Endothelial cell of umbilical vein (primary cell): ENCODE measurements around the gene POMC. TPM values are rescaled to one million over a fixed set of nuclear protein-coding genes. Genes with fewer than 3 reads are reported as not detected.
"Not testable (repeated sequence)": the region's sequence is repeated elsewhere in the genome, so short reads cannot be mapped to it uniquely, and the experiment has no call there.

Source experiments
- BruUV-seq: library from RNA; stranded (reverse); fragments of 400-500 nt; replicated peaks from 2 replicates; lab custom pipeline; 2021; lab: Mats Ljungman, UMichigan
- CTCF ChIA-PET: fragments of 300-600, 350-600 bp; sonication (Branson Sonifier 250); formaldehyde crosslinking; loops from one replicate; lab custom pipeline; 2021; ENCODE audit warnings: antibody characterized with exemption, inconsistent platforms; lab: Charles Lee
- POLR2A ChIA-PET: fragments of 300-600, 350-600 bp; sonication (Branson Sonifier 250); formaldehyde crosslinking; loops from one replicate; lab custom pipeline; 2021; ENCODE audit warnings: antibody characterized with exemption, inconsistent platforms; lab: Charles Lee
- DNase-seq: peaks from one replicate; pipeline ENCODE4 v3.0.0-alpha.2; 2011; ENCODE audit warnings: low read depth, low spot score
- FAIRE-seq: peaks from 2 replicates; lab custom pipeline; 2011; peaks lifted over from hg19 to GRCh38; lab: Jason Lieb, UNC
- H2AFZ ChIP-seq: 2 replicates; pipeline ENCODE4 v1.6.0; 2012; ENCODE audit warnings: low read depth, low read length, control low read depth, inconsistent platforms
- H3K27ac ChIP-seq: 2 replicates; pipeline ENCODE4 v1.5.1; 2011; ENCODE audit warnings: low read depth, mild to moderate bottlenecking, control low read depth, low read length, moderate library complexity; ENCODE audit not compliant: insufficient read depth
- H3K27me3 ChIP-seq, 2 experiments: 2 replicates each; pipeline versions ENCODE4 v1.6.0 to v1.6.1; 2011; ENCODE audit warnings: low read length in 2 of 2, mixed read lengths in 1 of 2; ENCODE audit not compliant: control insufficient read depth in 2 of 2, insufficient read depth in 2 of 2
- H3K36me3 ChIP-seq, 2 experiments: 2 replicates in 1 of 2; 3 replicates in 1 of 2; pipeline ENCODE4 v1.5.1; 2011; ENCODE audit warnings: low read length in 2 of 2, mild to moderate bottlenecking in 1 of 2, moderate library complexity in 1 of 2; ENCODE audit not compliant: control insufficient read depth in 2 of 2, insufficient read depth in 2 of 2; ENCODE audit errors: extremely low read depth in 1 of 2
- H3K4me1 ChIP-seq: 3 replicates; pipeline ENCODE4 v1.5.1; 2011; ENCODE audit warnings: mild to moderate bottlenecking, low read length; ENCODE audit not compliant: control insufficient read depth, insufficient read depth; ENCODE audit errors: extremely low read depth
- H3K4me2 ChIP-seq: 2 replicates; pipeline ENCODE4 v1.6.1; 2011; ENCODE audit warnings: low read length, control low read depth, mixed read lengths; ENCODE audit not compliant: insufficient read depth
- H3K4me3 ChIP-seq, 3 experiments: fragments of 200-600 bp in 1 of 3; sonication (generic), shearing (Covaris generic) in 1 of 3; replicated peaks in 1 of 3; 2 replicates each; pipeline ENCODE4 v1.5.1; 2011 to 2016; ENCODE audit warnings: control low read depth in 3 of 3, low read length in 3 of 3, mild to moderate bottlenecking in 2 of 3, inconsistent platforms in 1 of 3, low read depth in 1 of 3, moderate library complexity in 1 of 3; ENCODE audit not compliant: insufficient read depth in 1 of 3
- H3K79me2 ChIP-seq: 2 replicates; pipeline ENCODE4 v1.6.0; 2012; ENCODE audit warnings: low read length, inconsistent platforms; ENCODE audit not compliant: control insufficient read depth, insufficient read depth
- H3K9ac ChIP-seq: replicated peaks from 2 replicates; pipeline ENCODE3; 2011; ENCODE audit warnings: low read length, control low read depth; ENCODE audit not compliant: insufficient read depth; ENCODE audit errors: extremely low read depth
- H3K9me1 ChIP-seq: replicated peaks from 3 replicates; pipeline ENCODE4 v1.6.0; 2011; ENCODE audit warnings: mild to moderate bottlenecking, low read length; ENCODE audit not compliant: control insufficient read depth, insufficient read depth; ENCODE audit errors: extremely low read depth
- H3K9me3 ChIP-seq: replicated peaks from 2 replicates; pipeline ENCODE4 v1.5.1; 2012; ENCODE audit warnings: low read length, inconsistent platforms; ENCODE audit not compliant: control insufficient read depth, insufficient read depth
- H4K20me1 ChIP-seq: replicated peaks from 2 replicates; pipeline ENCODE3; 2011; ENCODE audit warnings: mild to moderate bottlenecking, low read length; ENCODE audit not compliant: control insufficient read depth, insufficient read depth; ENCODE audit errors: extremely low read depth
- EZH2 ChIP-seq: IDR thresholded peaks from 2 replicates; pipeline ENCODE4 v1.6.1; 2012; ENCODE audit warnings: borderline replicate concordance, low read depth, mild to moderate bottlenecking, moderate library complexity, low read length, inconsistent platforms; ENCODE audit not compliant: severe bottlenecking
- FOS ChIP-seq: IDR thresholded peaks from 2 replicates; pipeline ENCODE4 v1.6.1; 2011; ENCODE audit warnings: mild to moderate bottlenecking, low read length, moderate library complexity, borderline replicate concordance; ENCODE audit not compliant: insufficient read depth
- GATA2 ChIP-seq: IDR thresholded peaks from 2 replicates; pipeline ENCODE4 v1.7.0; 2011; ENCODE audit warnings: low read depth, mild to moderate bottlenecking, moderate library complexity, mixed read lengths, low read length; ENCODE audit not compliant: insufficient read length, insufficient read depth
- JUN ChIP-seq: IDR thresholded peaks from 2 replicates; pipeline ENCODE4 v1.6.1; 2011; ENCODE audit warnings: borderline replicate concordance, low read depth; ENCODE audit not compliant: insufficient read length, insufficient read depth
- MYC ChIP-seq: IDR thresholded peaks from one replicate; pipeline ENCODE4 v1.6.1; 2011; ENCODE audit warnings: mild to moderate bottlenecking, low read depth, low read length
- POLR2A ChIP-seq: IDR thresholded peaks from 2 replicates; pipeline ENCODE4 v1.6.1; 2012; ENCODE audit warnings: low read depth, mild to moderate bottlenecking, control low read depth, low read length
- POLR2AphosphoS5 ChIP-seq: IDR thresholded peaks from 2 replicates; pipeline ENCODE4 v1.6.1; 2012; ENCODE audit warnings: low read depth, mild to moderate bottlenecking, control low read depth, low read length, moderate library complexity; ENCODE audit not compliant: insufficient read depth
- dilution Hi-C: fragments of 300-500 bp; cut with MboI; formaldehyde crosslinking; loops from one replicate; pipeline ENCODE4 v1.15.0; 2019; ENCODE audit warnings: low sequenced_read_pairs; ENCODE audit not compliant: extremely low pct_ligation_motif_present
- intact Hi-C: fragments of 100-400 bp; cut with micrococcal nuclease; formaldehyde crosslinking; loops from one replicate; pipeline ENCODE4 v1.10.0; 2022
- polyA plus RNA-seq, 4 experiments: library from polyadenylated mRNA; depleted of rRNA in 3 of 4; stranded (reverse) in 3 of 4; unstranded in 1 of 4; fragments of >200 nt; gene quantifications; 2 replicates each; pipeline versions ENCODE4 v1.2.1 to v1.2.3, GENCODE V29; 2011 to 2012; ENCODE audit warnings: missing spikeins in 1 of 4
- total RNA-seq: library from RNA; stranded (reverse); gene quantifications from 2 replicates; pipeline ENCODE4 v1.2.3, GENCODE V29; 2021
- TF ChIP-seq, protein P1 (sequence below): IDR thresholded peaks from 2 replicates; pipeline ENCODE4 v1.6.1; 2011; ENCODE audit not compliant: insufficient read depth, insufficient read length
- TF ChIP-seq, protein P2 (sequence below), 2 donors: IDR thresholded peaks; 1 replicate in 1 of 2; 2 replicates in 1 of 2; pipeline ENCODE4 v1.5.1; 2011; ENCODE audit warnings: low read length in 2 of 2, mild to moderate bottlenecking in 2 of 2, moderate library complexity in 2 of 2, control low read depth in 1 of 2, inconsistent platforms in 1 of 2, low read depth in 1 of 2; ENCODE audit not compliant: insufficient read depth in 1 of 2; ENCODE audit errors: extremely low read depth in 1 of 2

POMC gene
- total and polyA plus RNA-seq, 2 donors (not counting 3 experiments of a cell fraction or from before 2014, with no cell fraction given) = 2.4 to 2.7 TPM

DNA sequence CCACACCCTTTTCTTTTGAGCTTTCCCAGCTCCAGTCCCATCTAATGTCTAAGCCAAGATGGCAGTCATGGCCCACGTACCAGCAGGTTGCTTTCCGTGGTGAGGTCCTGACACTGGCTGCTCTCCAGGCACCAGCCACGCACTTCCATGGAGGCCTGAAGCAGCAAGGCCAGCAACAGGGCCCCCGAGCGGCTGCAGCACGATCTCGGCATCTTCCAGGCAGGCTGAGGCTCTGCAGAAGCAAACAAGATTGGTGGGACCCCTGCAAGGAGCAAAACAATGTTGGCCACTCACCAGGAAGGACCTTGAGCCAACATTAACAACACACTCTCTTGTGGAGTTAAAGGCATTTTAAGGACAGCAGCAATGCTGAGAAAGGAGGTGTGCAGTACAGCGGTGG lies 3.8 kb downstream of the POMC start:
- Histone ChIP-seq H3K4me3 (no peak overlapping the region), H3K36me3 (no peaks in the 10 kb centered on the region), H2AFZ (no peak overlapping the region), H3K9me3 (no peaks in the 10 kb centered on the region), H3K79me2 (no peaks in the 10 kb centered on the region), H3K27ac (no peak overlapping the region), H3K9me1 (no peaks in the 10 kb centered on the region), H3K27me3 (peaks cover 53 to 59% of the 10 kb centered on the region in 2 experiments), H3K4me2 (no peak overlapping the region), H3K9ac (no peak overlapping the region), H4K20me1 (no peaks in the 10 kb centered on the region), H3K4me1 (peaks cover 2% of the 10 kb centered on the region)
- dilution Hi-C loops (no loop called here), intact Hi-C loops (no loop called here)
- TF ChIP-seq, protein P1, sequence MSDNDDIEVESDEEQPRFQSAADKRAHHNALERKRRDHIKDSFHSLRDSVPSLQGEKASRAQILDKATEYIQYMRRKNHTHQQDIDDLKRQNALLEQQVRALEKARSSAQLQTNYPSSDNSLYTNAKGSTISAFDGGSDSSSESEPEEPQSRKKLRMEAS = no peak
- no peak for TF ChIP-seq MYC
- TF ChIP-seq, protein P2, sequence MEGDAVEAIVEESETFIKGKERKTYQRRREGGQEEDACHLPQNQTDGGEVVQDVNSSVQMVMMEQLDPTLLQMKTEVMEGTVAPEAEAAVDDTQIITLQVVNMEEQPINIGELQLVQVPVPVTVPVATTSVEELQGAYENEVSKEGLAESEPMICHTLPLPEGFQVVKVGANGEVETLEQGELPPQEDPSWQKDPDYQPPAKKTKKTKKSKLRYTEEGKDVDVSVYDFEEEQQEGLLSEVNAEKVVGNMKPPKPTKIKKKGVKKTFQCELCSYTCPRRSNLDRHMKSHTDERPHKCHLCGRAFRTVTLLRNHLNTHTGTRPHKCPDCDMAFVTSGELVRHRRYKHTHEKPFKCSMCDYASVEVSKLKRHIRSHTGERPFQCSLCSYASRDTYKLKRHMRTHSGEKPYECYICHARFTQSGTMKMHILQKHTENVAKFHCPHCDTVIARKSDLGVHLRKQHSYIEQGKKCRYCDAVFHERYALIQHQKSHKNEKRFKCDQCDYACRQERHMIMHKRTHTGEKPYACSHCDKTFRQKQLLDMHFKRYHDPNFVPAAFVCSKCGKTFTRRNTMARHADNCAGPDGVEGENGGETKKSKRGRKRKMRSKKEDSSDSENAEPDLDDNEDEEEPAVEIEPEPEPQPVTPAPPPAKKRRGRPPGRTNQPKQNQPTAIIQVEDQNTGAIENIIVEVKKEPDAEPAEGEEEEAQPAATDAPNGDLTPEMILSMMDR (IDR thresholded peaks at IDR 0.05; ENCODE audit: extremely low read depth in 1 of 2, insufficient read depth in 1 of 2, low read depth in 1 of 2, low read length in 2 of 2) = no peak
- TF ChIP-seq POLR2AphosphoS5 = no peak
- TF ChIP-seq JUN = no peak
- no peak for TF ChIP-seq GATA2
- no peak for TF ChIP-seq POLR2A
- no peak for TF ChIP-seq FOS
- TF ChIP-seq EZH2 = no peak
- DNase-seq (peak; percentile 23), FAIRE-seq (no peak)
- CTCF ChIA-PET = interaction anchor here (1.0 to 2.8 kb wide), 2 partner anchors 32 to 64 kb away, joined by 3 to 19 read pairs; no protein-coding TSS in a partner anchor
- BruUV-seq = no TSS peak
- POLR2A ChIA-PET = no interaction called here

DNA sequence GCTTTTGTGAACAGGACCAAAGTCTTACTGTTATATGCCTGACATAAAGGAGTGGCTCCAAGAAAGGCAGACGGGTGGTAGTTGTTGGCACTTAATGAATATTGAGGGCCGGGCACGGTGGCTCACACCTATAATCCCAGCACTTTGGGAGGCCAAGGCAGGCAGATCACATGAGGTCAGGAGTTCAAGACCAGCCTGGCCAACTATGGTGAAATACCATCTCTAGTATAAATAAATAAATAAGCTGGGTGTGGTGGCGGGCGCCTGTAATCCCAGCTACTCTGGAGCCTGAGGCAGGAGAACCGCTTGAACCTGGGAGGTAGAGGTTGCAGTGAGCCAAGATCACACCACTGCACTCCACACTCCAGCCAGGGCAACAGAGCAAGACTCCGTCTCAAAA lies 6.3 kb downstream of the POMC start:
- H2AFZ ChIP-seq, H3K4me2 ChIP-seq, POLR2A ChIA-PET, DNase-seq, H3K9ac ChIP-seq, dilution Hi-C loops, H3K9me1 ChIP-seq, H3K27ac ChIP-seq, H3K9me3 ChIP-seq, H3K79me2 ChIP-seq, intact Hi-C loops, FAIRE-seq, BruUV-seq, H3K4me1 ChIP-seq, H4K20me1 ChIP-seq, H3K36me3 ChIP-seq, H3K4me3 ChIP-seq: not testable (repeated sequence)
- peaks cover 34% of the 10 kb centered on the region in 2 experiments for H3K27me3 ChIP-seq
- CTCF ChIA-PET = interaction anchor here (1.2 to 1.5 kb wide), 3 partner anchors 10 to 33 kb away, joined by 4 to 7 read pairs (median 5); no protein-coding TSS in a partner anchor
